H1 (cell line): ENCODE data around the gene FGFRL1. TPM values are rescaled to one million over a fixed set of nuclear protein-coding genes. Genes with fewer than 3 reads are reported as not detected.

ENCODE experiments used
- ASH2L ChIP-seq: fragments of 200-600, 300-600 bp; sonication (generic); IDR thresholded peaks from one replicate; pipeline ENCODE4 v1.7.1; 2017; ENCODE audit warnings: low read length
- BACH1 ChIP-seq: IDR thresholded peaks from 2 replicates; pipeline ENCODE4 v1.6.1; 2012; ENCODE audit warnings: low read length, improper control_type of control experiment
- PHF8 ChIP-seq: fragments of 200-600 bp; sonication (generic); conservative IDR thresholded peaks from 2 replicates; pipeline ENCODE4 v1.7.1; 2012; ENCODE audit warnings: low read depth, mild to moderate bottlenecking, inconsistent platforms, low read length, moderate library complexity
- SIX5 ChIP-seq: IDR thresholded peaks from 2 replicates; pipeline ENCODE4 v1.6.1; 2011; ENCODE audit warnings: mild to moderate bottlenecking, low read depth, low read length
- SUZ12 ChIP-seq: fragments of 200-600 bp; sonication (generic); IDR thresholded peaks from 2 replicates; pipeline ENCODE4 v1.6.1; 2012; ENCODE audit warnings: mild to moderate bottlenecking, inconsistent platforms, low read length, moderate library complexity, mixed read lengths
- polyA plus RNA-seq, 7 experiments: library from polyadenylated mRNA; depleted of rRNA in 3 of 7; stranded (reverse) in 5 of 7; unstranded in 2 of 7; fragments of >200 nt in 5 of 7; fragments of 200-250 nt in 2 of 7; gene quantifications; 1 replicate in 5 of 7; 2 replicates in 1 of 7; 4 replicates in 1 of 7; pipeline versions ENCODE4 v1.2.1 to v1.2.3, GENCODE V29; 2011 to 2013; ENCODE audit warnings: missing spikeins in 2 of 7, mixed read lengths in 2 of 7
- total RNA-seq: library from RNA; stranded (reverse); fragmentation: NEBNext Ultra II Directional; extraction: Animal tissue kit (Norgen Biotek cat#: 25700); gene quantifications from 2 replicates; pipeline ENCODE4 v1.2.1, GENCODE V29; 2021

FGFRL1 gene
- total and polyA plus RNA-seq, 2 of the 8 experiments (the other 6 are each of a cell fraction or from before 2014, with no cell fraction given): 18.9 to 34.6 TPM

DNA sequence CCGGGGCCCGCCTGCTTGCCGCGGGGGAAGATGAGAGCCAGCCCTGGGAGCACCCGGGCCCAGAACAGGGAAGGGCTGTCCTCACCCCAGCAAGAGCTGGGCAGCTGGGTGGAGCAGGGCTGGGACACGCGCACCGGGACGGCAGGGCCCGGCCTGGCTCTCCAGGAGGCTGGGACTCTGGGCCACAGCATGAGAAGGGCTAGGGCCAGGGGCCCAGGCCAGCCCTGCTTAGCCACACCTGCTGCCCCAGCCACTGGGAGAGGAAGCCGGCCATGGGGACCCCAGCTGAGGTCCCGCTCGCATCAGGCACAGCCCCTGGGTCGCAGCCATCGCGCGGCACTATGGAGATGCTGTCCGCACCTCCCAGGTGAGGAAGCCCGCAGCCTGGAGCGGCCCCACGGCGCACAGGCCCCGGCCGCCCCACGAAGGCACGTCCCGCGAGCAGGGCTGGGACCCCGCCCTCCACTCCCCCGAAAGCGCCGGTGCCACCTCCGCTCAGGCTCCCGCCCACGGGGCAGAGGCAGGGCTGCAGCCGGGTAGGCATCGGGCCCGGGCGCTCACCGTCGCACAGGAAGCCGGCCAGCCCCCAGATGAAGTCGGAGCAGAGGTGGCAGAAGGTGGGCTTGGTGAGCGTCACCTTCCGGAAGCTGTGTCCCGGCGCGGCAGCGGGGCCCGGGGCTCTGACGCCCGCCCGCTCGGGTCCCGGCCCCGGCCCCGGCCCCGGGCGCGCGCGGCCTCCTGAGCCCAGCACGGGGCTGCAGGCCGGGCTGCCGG lies 38.6 kb upstream of the FGFRL1 start (continued):
- TF ChIP-seq SUZ12 (peak; percentile 40; the same call in 1 of the 2 replicates), PHF8 (no peak), ASH2L (no peak), SIX5 (no peak), BACH1 (no peak)
